HEK293 (cell line): ENCODE results near the gene TBC1D9B.

ENCODE experiments used
- CTCF ChIA-PET: fragments of 350-600 bp; formaldehyde crosslinking; extraction: SDS; loops from one replicate; lab custom pipeline; 2021; ENCODE audit warnings: antibody characterized with exemption; lab: Yijun Ruan, JAX
- POLR2A ChIA-PET: fragments of 300-600 bp; formaldehyde crosslinking; extraction: SDS; loops from one replicate; lab custom pipeline; 2020; ENCODE audit warnings: antibody characterized with exemption, inconsistent platforms; lab: Yijun Ruan, JAX
- H3K27ac ChIP-seq: fragments of 200-500 bp; sonication (Bioruptor generic); 2 replicates; pipeline ENCODE4 v1.5.1; 2014; ENCODE audit warnings: low read depth, low read length, control low read depth, inconsistent platforms; ENCODE audit errors: extremely low read depth
- H3K36me3 ChIP-seq, 2 experiments: fragments of 200-500 bp in 1 of 2; sonication (Bioruptor generic) in 1 of 2; 1 replicate in 1 of 2; 2 replicates in 1 of 2; pipeline ENCODE4 v1.5.1; 2014 to 2017; ENCODE audit warnings: inconsistent platforms in 2 of 2, low read length in 2 of 2; ENCODE audit not compliant: control insufficient read depth in 2 of 2, insufficient read depth in 1 of 2
- H3K4me1 ChIP-seq: fragments of 200-500 bp; sonication (Bioruptor generic); 2 replicates; pipeline ENCODE4 v1.5.1; 2014; ENCODE audit warnings: mild to moderate bottlenecking, low read length, inconsistent platforms; ENCODE audit not compliant: control insufficient read depth, insufficient read depth
- H3K4me3 ChIP-seq: 2 replicates; pipeline ENCODE4 v1.5.1; 2011; ENCODE audit warnings: low read depth, mild to moderate bottlenecking, control low read depth, low read length, moderate library complexity
- H3K9me3 ChIP-seq: fragments of 200-500 bp; sonication (Bioruptor generic); 2 replicates; pipeline ENCODE4 v1.5.1; 2014; ENCODE audit warnings: low read depth, low read length, inconsistent platforms; ENCODE audit not compliant: control insufficient read depth, insufficient read depth
- GLI4 ChIP-seq: fragments of 450-650 bp; formaldehyde crosslinking; IDR thresholded peaks from 2 replicates; pipeline ENCODE4 v1.5.1; 2016; ENCODE audit warnings: missing biosample characterization, missing genetic modification characterization
- KLF8 ChIP-seq: fragments of 450-650 bp; formaldehyde crosslinking; IDR thresholded peaks from 2 replicates; pipeline ENCODE4 v1.5.1; 2016; ENCODE audit warnings: missing biosample characterization, missing genetic modification characterization
- TCF7L2 ChIP-seq: IDR thresholded peaks from 2 replicates; pipeline ENCODE4 v1.6.1; 2011; ENCODE audit warnings: low read depth, mild to moderate bottlenecking, inconsistent platforms, low read length, moderate library complexity, borderline replicate concordance
- ZBTB21 ChIP-seq: fragments of 450-650 bp; formaldehyde crosslinking; IDR thresholded peaks from 2 replicates; pipeline ENCODE4 v1.5.1; 2017; ENCODE audit warnings: missing biosample characterization, missing genetic modification characterization
- ZEB2 ChIP-seq: fragments of 450-650 bp; formaldehyde crosslinking; IDR thresholded peaks from 2 replicates; pipeline ENCODE4 v1.5.1; 2016; ENCODE audit warnings: missing biosample characterization, missing genetic modification characterization
- ZNF114 ChIP-seq: fragments of 450-650 bp; formaldehyde crosslinking; IDR thresholded peaks from 2 replicates; pipeline ENCODE4 v1.5.0; 2017; ENCODE audit warnings: missing biosample characterization, missing genetic modification characterization
- ZNF132 ChIP-seq: fragments of 450-650 bp; formaldehyde crosslinking; IDR thresholded peaks from 2 replicates; pipeline ENCODE4 v1.5.1; 2017; ENCODE audit warnings: missing biosample characterization, missing genetic modification characterization, borderline replicate concordance
- ZNF174 ChIP-seq: fragments of 450-650 bp; formaldehyde crosslinking; IDR thresholded peaks from 2 replicates; pipeline ENCODE4 v1.5.0; 2017; ENCODE audit warnings: missing biosample characterization, mild to moderate bottlenecking, missing genetic modification characterization
- ZNF221 ChIP-seq: fragments of 450-650 bp; formaldehyde crosslinking; IDR thresholded peaks from 2 replicates; pipeline ENCODE4 v1.5.1; 2017; ENCODE audit warnings: missing biosample characterization, missing genetic modification characterization, borderline replicate concordance
- ZNF24 ChIP-seq: fragments of 450-650 bp; formaldehyde crosslinking; IDR thresholded peaks from 2 replicates; pipeline ENCODE4 v1.5.1; 2016; ENCODE audit warnings: missing biosample characterization, missing genetic modification characterization
- ZNF426 ChIP-seq: fragments of 450-650 bp; formaldehyde crosslinking; IDR thresholded peaks from 2 replicates; pipeline ENCODE4 v1.5.1; 2017; ENCODE audit warnings: missing biosample characterization, missing genetic modification characterization, mild to moderate bottlenecking, inconsistent platforms, moderate library complexity
- ZNF473 ChIP-seq: fragments of 450-650 bp; formaldehyde crosslinking; IDR thresholded peaks from 2 replicates; pipeline ENCODE4 v1.5.1; 2017; ENCODE audit warnings: missing biosample characterization, missing genetic modification characterization
- ZNF501 ChIP-seq: fragments of 450-650 bp; formaldehyde crosslinking; IDR thresholded peaks from 2 replicates; pipeline ENCODE4 v1.5.1; 2016; ENCODE audit warnings: missing biosample characterization, missing genetic modification characterization
- ZNF530 ChIP-seq: fragments of 450-650 bp; formaldehyde crosslinking; IDR thresholded peaks from 2 replicates; pipeline ENCODE4 v1.5.1; 2016; ENCODE audit warnings: low read depth, missing biosample characterization, missing genetic modification characterization
- ZNF561 ChIP-seq: fragments of 450-650 bp; IDR thresholded peaks from 2 replicates; pipeline ENCODE4 v1.5.1; 2018; ENCODE audit warnings: missing biosample characterization, missing genetic modification characterization, borderline replicate concordance
- ZNF571 ChIP-seq: fragments of 450-650 bp; formaldehyde crosslinking; IDR thresholded peaks from 2 replicates; pipeline ENCODE4 v1.5.0; 2017; ENCODE audit warnings: missing biosample characterization, missing genetic modification characterization
- ZNF670 ChIP-seq: fragments of 450-650 bp; formaldehyde crosslinking; IDR thresholded peaks from 2 replicates; pipeline ENCODE4 v1.5.1; 2016; ENCODE audit warnings: missing biosample characterization, missing genetic modification characterization, low read depth
- ZNF76 ChIP-seq: fragments of 450-650 bp; formaldehyde crosslinking; IDR thresholded peaks from 2 replicates; pipeline ENCODE4; 2016; ENCODE audit warnings: low read depth, missing biosample characterization, missing genetic modification characterization, borderline replicate concordance
- ZNF777 ChIP-seq: fragments of 450-650 bp; formaldehyde crosslinking; IDR thresholded peaks from 2 replicates; pipeline ENCODE4 v1.5.1; 2017; ENCODE audit warnings: missing biosample characterization, missing genetic modification characterization, borderline replicate concordance
- TF ChIP-seq, protein P1 (sequence below): fragments of 450-650 bp; formaldehyde crosslinking; IDR thresholded peaks from 2 replicates; pipeline ENCODE4 v1.5.1; 2017; ENCODE audit warnings: missing biosample characterization, missing genetic modification characterization
- TF ChIP-seq, protein P2 (sequence below): fragments of 450-650 bp; formaldehyde crosslinking; IDR thresholded peaks from 2 replicates; pipeline ENCODE4 v1.5.1; 2016; ENCODE audit warnings: missing biosample characterization, missing genetic modification characterization, borderline replicate concordance
- TF ChIP-seq, protein P3 (sequence below): fragments of 450-650 bp; formaldehyde crosslinking; IDR thresholded peaks from 2 replicates; pipeline ENCODE4 v1.5.1; 2016; ENCODE audit warnings: missing biosample characterization, missing genetic modification characterization
- TF ChIP-seq, protein P4 (sequence below): sonication (generic); formaldehyde crosslinking; IDR thresholded peaks from 2 replicates; pipeline ENCODE4 v1.8.1; 2022; ENCODE audit warnings: mild to moderate bottlenecking, moderate library complexity, missing genetic modification reagents

TBC1D9B gene

DNA sequence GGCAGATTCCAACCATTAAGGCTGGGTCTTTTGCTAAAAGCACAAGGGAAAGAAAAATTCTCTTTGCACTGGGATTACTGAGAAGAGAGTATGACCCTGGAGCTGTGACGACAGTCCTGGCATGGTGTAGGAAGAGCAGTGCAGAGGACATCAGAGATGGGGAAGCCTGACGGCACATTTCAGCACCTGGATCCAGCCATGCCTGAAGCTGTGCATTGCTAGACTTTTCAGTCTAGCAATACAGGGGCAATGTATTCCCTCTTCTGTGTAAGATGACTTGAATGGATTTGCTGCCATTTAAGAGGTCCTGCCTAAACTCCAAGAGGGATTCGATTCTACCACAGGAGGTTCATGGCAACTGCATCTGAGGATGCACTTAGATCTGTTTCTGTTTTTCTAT lies 36.7 kb downstream of the TBC1D9B start:
- CTCF ChIA-PET, result interaction anchor here (0.6 kb wide), 1 partner anchor 16 kb away, joined by 3 read pairs; no protein-coding TSS in a partner anchor
- Histone ChIP-seq H3K36me3 (peaks cover 0 to 97% of the 10 kb centered on the region in 2 experiments), H3K9me3 (no peaks in the 10 kb centered on the region), H3K4me3 (no peak overlapping the region), H3K4me1 (no peaks in the 10 kb centered on the region), H3K27ac (no peak overlapping the region)
- POLR2A ChIA-PET, result no interaction called here
- TF ChIP-seq ZNF561 (tag by site-specific recombination) (no peak), ZNF670 (no peak), ZNF530 (tag by site-specific recombination) (no peak), GLI4 (tag by site-specific recombination) (no peak)

DNA sequence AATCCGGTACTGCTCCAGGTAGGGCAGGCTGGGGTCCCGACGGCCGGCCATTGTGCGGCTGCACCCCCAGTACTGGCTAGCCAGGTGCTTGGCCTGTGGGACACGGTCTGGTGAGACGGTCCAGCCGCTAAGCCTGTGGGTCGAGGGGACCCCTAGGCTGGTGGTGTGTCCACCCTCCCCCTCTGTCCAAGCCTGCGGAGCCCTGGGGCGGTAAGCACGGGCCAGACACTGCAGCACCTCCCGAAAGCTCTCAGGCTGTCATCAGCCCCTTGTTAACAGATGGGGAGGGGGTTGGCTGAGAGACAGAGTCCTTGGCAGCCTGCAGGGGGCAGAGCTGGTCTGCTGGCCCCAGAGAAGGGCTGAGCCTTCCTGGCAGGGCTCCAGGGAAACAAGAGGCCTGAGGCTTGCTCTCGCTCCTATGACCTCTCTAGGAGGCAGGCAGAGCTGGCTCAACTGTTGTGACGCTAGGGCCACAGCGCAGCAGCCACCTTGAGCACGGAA lies 37.2 kb downstream of the TBC1D9B start:
- H3K9me3 ChIP-seq, result no peaks in the 10 kb centered on the region
- H3K4me3 ChIP-seq, result no peak overlapping the region
- POLR2A ChIA-PET, result no interaction called here
- CTCF ChIA-PET, result interaction anchor here (0.6 kb wide), 1 partner anchor 15 kb away, joined by 3 read pairs; no protein-coding TSS in a partner anchor
- H3K36me3 ChIP-seq, result peaks cover 3 to 97% of the 10 kb centered on the region in 2 experiments
- TF ChIP-seq, protein P1, sequence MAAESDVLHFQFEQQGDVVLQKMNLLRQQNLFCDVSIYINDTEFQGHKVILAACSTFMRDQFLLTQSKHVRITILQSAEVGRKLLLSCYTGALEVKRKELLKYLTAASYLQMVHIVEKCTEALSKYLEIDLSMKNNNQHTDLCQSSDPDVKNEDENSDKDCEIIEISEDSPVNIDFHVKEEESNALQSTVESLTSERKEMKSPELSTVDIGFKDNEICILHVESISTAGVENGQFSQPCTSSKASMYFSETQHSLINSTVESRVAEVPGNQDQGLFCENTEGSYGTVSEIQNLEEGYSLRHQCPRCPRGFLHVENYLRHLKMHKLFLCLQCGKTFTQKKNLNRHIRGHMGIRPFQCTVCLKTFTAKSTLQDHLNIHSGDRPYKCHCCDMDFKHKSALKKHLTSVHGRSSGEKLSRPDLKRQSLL, result peak; percentile 60; the same call in 1 of the 2 replicates
- TF ChIP-seq ZNF24 (no peak), ZBTB21 (tag by site-specific recombination) (no peak), ZNF571 (tag by site-specific recombination) (no peak), TCF7L2 (no peak)
- TF ChIP-seq, protein P2, sequence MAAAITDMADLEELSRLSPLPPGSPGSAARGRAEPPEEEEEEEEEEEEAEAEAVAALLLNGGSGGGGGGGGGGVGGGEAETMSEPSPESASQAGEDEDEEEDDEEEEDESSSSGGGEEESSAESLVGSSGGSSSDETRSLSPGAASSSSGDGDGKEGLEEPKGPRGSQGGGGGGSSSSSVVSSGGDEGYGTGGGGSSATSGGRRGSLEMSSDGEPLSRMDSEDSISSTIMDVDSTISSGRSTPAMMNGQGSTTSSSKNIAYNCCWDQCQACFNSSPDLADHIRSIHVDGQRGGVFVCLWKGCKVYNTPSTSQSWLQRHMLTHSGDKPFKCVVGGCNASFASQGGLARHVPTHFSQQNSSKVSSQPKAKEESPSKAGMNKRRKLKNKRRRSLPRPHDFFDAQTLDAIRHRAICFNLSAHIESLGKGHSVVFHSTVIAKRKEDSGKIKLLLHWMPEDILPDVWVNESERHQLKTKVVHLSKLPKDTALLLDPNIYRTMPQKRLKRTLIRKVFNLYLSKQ (tag by site-specific recombination), result no peak
- no peak overlapping the region for H3K27ac ChIP-seq
- no peaks in the 10 kb centered on the region for H3K4me1 ChIP-seq

DNA sequence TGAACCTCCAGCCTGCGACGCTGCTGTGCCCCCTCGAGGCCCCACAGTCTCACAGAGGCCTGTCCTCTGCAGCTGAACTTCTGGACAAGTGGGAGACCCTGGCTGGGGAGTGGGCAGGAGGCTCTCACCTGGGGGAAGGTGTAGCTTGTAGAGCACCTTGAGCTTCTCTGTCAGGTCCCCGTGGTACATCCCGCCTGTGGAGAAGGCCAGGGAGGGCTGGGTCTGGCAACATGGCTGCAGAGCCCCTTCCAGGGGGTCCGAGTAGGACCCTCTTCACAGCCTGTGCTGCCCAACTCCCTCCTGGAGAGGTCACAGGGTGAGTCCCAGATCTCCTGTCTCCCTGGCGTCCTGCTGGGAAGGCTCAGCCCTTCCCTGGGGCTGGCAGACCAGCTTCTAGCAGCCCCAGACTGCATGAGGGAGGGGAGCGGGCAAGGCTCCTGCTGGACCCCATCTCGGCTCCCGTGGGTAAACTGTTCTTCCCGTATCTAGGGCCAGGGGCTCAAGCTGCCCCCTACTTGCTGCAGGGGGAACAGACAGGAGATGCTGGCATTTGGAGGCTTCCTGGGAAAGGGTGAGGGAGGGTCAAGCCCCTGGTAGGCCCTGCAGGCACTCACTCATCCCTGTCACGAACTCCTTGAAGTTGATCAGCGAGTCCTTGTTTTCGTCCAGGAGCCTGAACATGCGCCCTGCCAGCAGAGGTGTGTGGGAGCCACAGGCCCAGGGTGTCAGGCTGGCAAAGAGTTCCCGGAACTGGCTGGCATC lies 37.9 kb downstream of the TBC1D9B start:
- POLR2A ChIA-PET, result no interaction called here
- Histone ChIP-seq H3K4me1 (no peaks in the 10 kb centered on the region), H3K9me3 (no peaks in the 10 kb centered on the region), H3K27ac (no peak overlapping the region), H3K4me3 (no peak overlapping the region), H3K36me3 (peaks cover 3 to 97% of the 10 kb centered on the region in 2 experiments; a peak in 2 of 3 replicates)
- no peak for TF ChIP-seq ZEB2
- TF ChIP-seq ZNF174, result no peak
- no peak for TF ChIP-seq ZNF76 (tag by site-specific recombination)
- TF ChIP-seq KLF8 (tag by site-specific recombination), result no peak
- no peak for TF ChIP-seq ZNF221 (tag by site-specific recombination)
- TF ChIP-seq ZNF132 (tag by site-specific recombination), result no peak
- CTCF ChIA-PET, result no interaction called here

DNA sequence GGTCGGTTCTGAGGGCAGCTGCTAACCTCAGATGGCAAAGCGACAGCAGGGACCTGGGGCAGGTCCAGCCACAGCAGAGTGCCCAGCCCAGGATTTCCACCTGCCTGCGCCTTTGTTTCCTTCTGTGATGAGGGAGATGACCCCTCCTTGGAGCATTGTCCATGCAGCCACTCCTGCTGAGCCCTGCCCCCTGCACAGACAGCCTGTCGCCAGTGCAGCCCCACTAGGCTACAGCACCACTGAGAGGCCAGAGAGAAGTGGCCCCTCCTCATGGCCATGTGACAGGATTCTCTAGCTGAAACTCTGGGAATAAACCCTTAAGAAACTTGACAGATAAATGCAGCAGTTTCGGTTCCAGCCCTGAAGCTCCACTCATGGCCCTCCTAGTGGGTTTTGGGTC lies 38.6 kb downstream of the TBC1D9B start:
- Histone ChIP-seq H3K4me3 (no peak overlapping the region), H3K36me3 (peaks cover 3 to 97% of the 10 kb centered on the region in 2 experiments; a peak in 2 of 3 replicates), H3K27ac (no peak overlapping the region), H3K9me3 (no peaks in the 10 kb centered on the region), H3K4me1 (no peaks in the 10 kb centered on the region)
- POLR2A ChIA-PET, result no interaction called here
- CTCF ChIA-PET, result no interaction called here
- TF ChIP-seq ZNF501, result no peak
- TF ChIP-seq, protein P3, sequence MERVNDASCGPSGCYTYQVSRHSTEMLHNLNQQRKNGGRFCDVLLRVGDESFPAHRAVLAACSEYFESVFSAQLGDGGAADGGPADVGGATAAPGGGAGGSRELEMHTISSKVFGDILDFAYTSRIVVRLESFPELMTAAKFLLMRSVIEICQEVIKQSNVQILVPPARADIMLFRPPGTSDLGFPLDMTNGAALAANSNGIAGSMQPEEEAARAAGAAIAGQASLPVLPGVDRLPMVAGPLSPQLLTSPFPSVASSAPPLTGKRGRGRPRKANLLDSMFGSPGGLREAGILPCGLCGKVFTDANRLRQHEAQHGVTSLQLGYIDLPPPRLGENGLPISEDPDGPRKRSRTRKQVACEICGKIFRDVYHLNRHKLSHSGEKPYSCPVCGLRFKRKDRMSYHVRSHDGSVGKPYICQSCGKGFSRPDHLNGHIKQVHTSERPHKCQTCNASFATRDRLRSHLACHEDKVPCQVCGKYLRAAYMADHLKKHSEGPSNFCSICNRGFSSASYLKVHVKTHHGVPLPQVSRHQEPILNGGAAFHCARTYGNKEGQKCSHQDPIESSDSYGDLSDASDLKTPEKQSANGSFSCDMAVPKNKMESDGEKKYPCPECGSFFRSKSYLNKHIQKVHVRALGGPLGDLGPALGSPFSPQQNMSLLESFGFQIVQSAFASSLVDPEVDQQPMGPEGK, result no peak
- TF ChIP-seq, protein P4, sequence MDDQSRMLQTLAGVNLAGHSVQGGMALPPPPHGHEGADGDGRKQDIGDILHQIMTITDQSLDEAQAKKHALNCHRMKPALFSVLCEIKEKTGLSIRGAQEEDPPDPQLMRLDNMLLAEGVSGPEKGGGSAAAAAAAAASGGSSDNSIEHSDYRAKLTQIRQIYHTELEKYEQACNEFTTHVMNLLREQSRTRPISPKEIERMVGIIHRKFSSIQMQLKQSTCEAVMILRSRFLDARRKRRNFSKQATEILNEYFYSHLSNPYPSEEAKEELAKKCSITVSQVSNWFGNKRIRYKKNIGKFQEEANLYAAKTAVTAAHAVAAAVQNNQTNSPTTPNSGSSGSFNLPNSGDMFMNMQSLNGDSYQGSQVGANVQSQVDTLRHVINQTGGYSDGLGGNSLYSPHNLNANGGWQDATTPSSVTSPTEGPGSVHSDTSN (CRISPR knock-in tag), result no peak
- TF ChIP-seq ZNF473 (tag by site-specific recombination), result no peak
- TF ChIP-seq ZNF777 (tag by site-specific recombination), result no peak
- no peak for TF ChIP-seq ZNF571 (tag by site-specific recombination)
- no peak for TF ChIP-seq ZNF114 (tag by site-specific recombination)
- no peak for TF ChIP-seq ZNF426 (tag by site-specific recombination)
